HG03565 (cell line): ENCODE data around the gene PIAS4.

Experiments
- ATAC-seq: cut with Tn5 transposase; IDR thresholded peaks from one replicate; pipeline ENCODE4 v1.9.1; 2021; ENCODE audit warnings: mild to moderate bottlenecking, moderate library complexity; ENCODE audit not compliant: unreplicated experiment

PIAS4 gene

GRCh38 chr19:4018140-4018613 is 10.6 kb downstream of the PIAS4 start:
- ATAC-seq: no peak

- ATAC-seq: no peak
Observed at GRCh38 chr19:4018775-4019504, 11.4 kb downstream of the PIAS4 start.

- ATAC-seq: no peak
Observed at GRCh38 chr19:4019578-4019977, 12.0 kb downstream of the PIAS4 start.

- no peak for ATAC-seq
Observed at GRCh38 chr19:4023600-4024398, 16.3 kb downstream of the PIAS4 start.

GRCh38 chr19:4025317-4025716 is 17.8 kb downstream of the PIAS4 start:
- no peak for ATAC-seq

GRCh38 chr19:4027146-4027545 is 19.6 kb downstream of the PIAS4 start:
- ATAC-seq: no peak

GRCh38 chr19:4028334-4029246 is 21.1 kb downstream of the PIAS4 start:
- ATAC-seq: no peak

GRCh38 chr19:4029247-4029614 is 21.7 kb downstream of the PIAS4 start:
- ATAC-seq: no peak

GRCh38 chr19:4030552-4030951 is 23.0 kb downstream of the PIAS4 start:
- ATAC-seq: no peak

GRCh38 chr19:4030981-4031380 is 23.4 kb downstream of the PIAS4 start:
- no peak for ATAC-seq

- no peak for ATAC-seq
Observed at GRCh38 chr19:4031420-4031819, 23.9 kb downstream of the PIAS4 start.

GRCh38 chr19:4032436-4032835 is 24.9 kb downstream of the PIAS4 start:
- ATAC-seq: no peak

- no peak for ATAC-seq
Observed at GRCh38 chr19:4033028-4033956, 25.8 kb downstream of the PIAS4 start.

- ATAC-seq: no peak
Observed at GRCh38 chr19:4034048-4035017, 26.8 kb downstream of the PIAS4 start.

- ATAC-seq: no peak
Observed at GRCh38 chr19:4035018-4035566, 27.6 kb downstream of the PIAS4 start.

- ATAC-seq: no peak
Observed at GRCh38 chr19:4035582-4035981, 28.0 kb downstream of the PIAS4 start.

GRCh38 chr19:4036576-4037300 is 29.2 kb downstream of the PIAS4 start:
- no peak for ATAC-seq
